Mesodermal cell (in vitro differentiated cells): ENCODE measurements around the gene SAYSD1. TPM values are rescaled to one million over a fixed set of nuclear protein-coding genes. Genes with fewer than 3 reads are reported as not detected.

Experiments used
- H3K27ac ChIP-seq: 2 replicates; pipeline ENCODE4 v1.7.0; 2013; ENCODE audit warnings: mild to moderate bottlenecking, low read depth, low read length, moderate library complexity; ENCODE audit not compliant: severe bottlenecking
- H3K36me3 ChIP-seq: 2 replicates; pipeline ENCODE4 v1.7.1; 2013; ENCODE audit warnings: mild to moderate bottlenecking, low read length, moderate library complexity; ENCODE audit not compliant: control insufficient read depth, insufficient read depth
- H3K4me1 ChIP-seq: one replicate; pipeline ENCODE4 v1.7.1; 2013; ENCODE audit warnings: mild to moderate bottlenecking, low read length; ENCODE audit not compliant: insufficient read depth, control insufficient read depth, poor library complexity, severe bottlenecking
- H3K4me3 ChIP-seq: 2 replicates; pipeline ENCODE4 v1.7.0; 2013; ENCODE audit warnings: low read length, control low read depth, mild to moderate bottlenecking; ENCODE audit not compliant: insufficient read depth, poor library complexity, severe bottlenecking; ENCODE audit errors: extremely low read depth
- H3K9me3 ChIP-seq: 2 replicates; pipeline ENCODE4 v1.7.1; 2013; ENCODE audit warnings: mild to moderate bottlenecking, low read length, moderate library complexity; ENCODE audit not compliant: control insufficient read depth
- WGBS, 2 experiments: methylation state at CpG; one replicate each; pipeline ENCODE4 v1.1.5; 2013; ENCODE audit warnings: missing lambda C conversion rate in 2 of 2; ENCODE audit not compliant: insufficient coverage in 2 of 2; 5-methylcytosine and 5-hydroxymethylcytosine counted together
- polyA plus RNA-seq, 2 experiments: library from polyadenylated mRNA; stranded (reverse); fragments of 50-300 nt; gene quantifications; one replicate each; pipeline ENCODE4 v1.2.3, GENCODE V29; 2013

Gene SAYSD1
- 7.0 TPM for polyA plus RNA-seq (2013, experiment 1 of 2)
- 6.5 TPM for polyA plus RNA-seq (2013, experiment 2 of 2)

DNA sequence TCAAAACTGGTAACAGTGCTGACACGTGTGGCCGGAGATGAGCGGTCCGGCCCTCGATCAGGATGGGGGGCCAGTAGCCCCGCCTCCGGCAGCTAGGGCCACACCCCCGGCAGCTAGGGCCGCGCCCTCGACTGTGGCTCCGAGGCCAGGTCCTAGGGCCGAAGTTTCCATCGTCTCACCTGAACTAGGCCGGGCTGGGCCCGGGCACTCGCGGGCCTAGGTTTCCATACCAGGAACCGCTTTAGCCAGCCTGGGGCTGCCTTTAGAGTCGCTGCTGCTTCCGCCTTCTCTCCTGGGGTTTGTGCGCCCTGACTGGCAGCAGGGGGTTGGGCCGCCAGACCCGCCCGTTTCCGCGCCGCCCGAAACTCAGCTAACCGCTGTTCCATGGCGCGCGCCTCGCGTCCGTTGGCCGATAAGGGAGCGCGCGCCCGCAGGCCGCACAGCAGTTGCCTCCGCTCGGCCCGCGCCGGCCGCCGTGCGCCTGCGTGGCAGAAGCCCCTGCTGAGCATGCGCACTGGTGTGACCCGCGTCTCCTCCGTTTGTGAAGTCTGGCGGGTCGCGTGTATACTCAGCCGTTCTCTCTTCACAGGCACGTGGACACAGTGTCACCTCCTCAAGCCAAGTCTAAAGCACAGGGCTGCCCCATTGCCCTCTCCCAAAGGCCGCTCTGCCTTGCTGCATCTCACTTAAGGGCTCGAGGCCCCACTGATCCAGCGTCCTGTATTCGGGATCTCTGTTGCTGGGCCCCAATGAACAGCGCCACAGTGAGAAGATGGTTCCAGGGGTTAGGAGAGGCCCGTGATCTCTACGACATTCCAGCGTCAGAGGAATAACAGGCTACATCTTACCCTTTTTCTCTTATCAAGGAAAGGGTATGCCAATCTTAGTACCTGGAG lies at the start of gene SAYSD1:
TSS of gene SAYSD1 (minus strand) at position 483 of the 896 bp plus-strand sequence. CDS start at position 386, 97 bp downstream.
- Histone ChIP-seq H3K27ac (peak within 1 kb of the TSS; percentile 82), H3K9me3 (no peaks in the 10 kb centered on the region), H3K36me3 (peaks cover 6% of the 10 kb centered on the region), H3K4me3 (peak within 1 kb of the TSS; percentile 60), H3K4me1 (no peaks in the 10 kb centered on the region)
- WGBS, 2 experiments = 2 to 3% methylated on average over 55 to 57 of the region's 68 CpGs

- H3K4me3 ChIP-seq = no peak overlapping the region
- H3K27ac ChIP-seq = no peak overlapping the region
- no peaks in the 10 kb centered on the region for H3K4me1 ChIP-seq
- 60 to 78% methylated on average over 1 to 3 of the region's 3 CpGs for WGBS, 2 experiments
- no peaks in the 10 kb centered on the region for H3K9me3 ChIP-seq
- no peaks in the 10 kb centered on the region for H3K36me3 ChIP-seq
Observed at GRCh38 chr6:39157511-39157910, 42.5 kb upstream of the SAYSD1 start.

GRCh38 chr6:39156801-39157200 lies 41.8 kb upstream of the SAYSD1 start:
- Histone ChIP-seq H3K36me3 (no peaks in the 10 kb centered on the region), H3K4me1 (no peaks in the 10 kb centered on the region), H3K27ac (no peak overlapping the region), H3K9me3 (no peaks in the 10 kb centered on the region), H3K4me3 (no peak overlapping the region)
- 83 to 93% methylated on average over 1 to 2 of the region's 3 CpGs for WGBS, 2 experiments

DNA sequence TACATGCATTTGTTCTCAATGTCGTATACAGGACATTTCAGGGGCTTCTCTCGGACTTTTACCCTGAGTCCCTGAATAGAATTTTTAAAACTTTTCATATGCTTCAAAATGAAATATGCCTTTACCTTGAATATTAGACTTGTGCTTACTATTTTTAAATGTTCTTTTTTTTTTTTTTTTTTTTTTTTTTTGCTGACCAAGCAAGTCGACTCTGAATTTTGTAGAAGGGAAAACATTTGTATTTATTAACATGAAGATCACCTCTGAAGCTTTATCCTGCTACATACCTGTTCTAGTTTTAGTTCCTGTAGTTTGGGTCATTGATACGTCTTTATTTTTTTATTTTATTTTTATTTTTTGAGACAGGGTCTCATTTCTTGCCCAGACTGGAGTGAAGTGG lies 39.7 kb upstream of the SAYSD1 start:
- Histone ChIP-seq H3K27ac (no peak overlapping the region), H3K4me3 (no peak overlapping the region), H3K36me3 (no peaks in the 10 kb centered on the region), H3K4me1 (no peaks in the 10 kb centered on the region), H3K9me3 (no peaks in the 10 kb centered on the region)
- WGBS, 2 experiments = 82% methylated on average over 2 of the region's 4 CpGs; no CpG with 5 or more reads in 1 of the 2 experiments

GRCh38 chr6:39153766-39154397 lies 38.9 kb upstream of the SAYSD1 start:
- H3K27ac ChIP-seq = no peak overlapping the region
- 83 to 86% methylated on average over 3 to 6 of the region's 6 CpGs for WGBS, 2 experiments
- H3K4me1 ChIP-seq = no peaks in the 10 kb centered on the region
- H3K9me3 ChIP-seq = no peaks in the 10 kb centered on the region
- H3K4me3 ChIP-seq = no peak overlapping the region
- H3K36me3 ChIP-seq = no peaks in the 10 kb centered on the region

DNA sequence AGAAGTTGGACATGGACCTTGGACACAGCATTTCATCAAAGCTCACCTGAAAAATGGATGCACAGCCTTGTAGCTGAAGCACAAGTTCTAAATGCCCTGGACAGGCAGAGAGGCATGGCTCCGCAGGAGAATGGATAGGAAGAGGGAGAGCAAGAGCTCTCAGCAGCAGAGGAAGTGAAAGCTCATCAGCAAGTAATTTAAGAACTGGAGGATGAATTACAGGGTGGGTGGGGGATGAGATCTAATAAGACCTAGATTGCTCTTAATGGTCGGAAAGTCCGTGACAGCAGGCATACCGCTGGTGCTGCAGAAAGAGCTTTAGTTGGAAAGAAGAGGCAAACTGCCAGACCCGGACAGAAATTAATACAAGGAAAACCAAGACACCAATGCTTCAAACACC lies 37.3 kb upstream of the SAYSD1 start:
- WGBS, 2 experiments = 90 to 91% methylated on average over 3 to 4 of the region's 5 CpGs
- Histone ChIP-seq H3K27ac (no peak overlapping the region), H3K9me3 (no peaks in the 10 kb centered on the region), H3K36me3 (no peaks in the 10 kb centered on the region), H3K4me3 (no peak overlapping the region), H3K4me1 (no peaks in the 10 kb centered on the region)

- Histone ChIP-seq H3K36me3 (no peaks in the 10 kb centered on the region), H3K4me3 (no peak overlapping the region), H3K27ac (no peak overlapping the region), H3K4me1 (no peaks in the 10 kb centered on the region), H3K9me3 (no peaks in the 10 kb centered on the region)
- 76 to 81% methylated on average over 2 of the region's 3 CpGs for WGBS, 2 experiments
Observed at GRCh38 chr6:39151211-39151610, 36.2 kb upstream of the SAYSD1 start.

GRCh38 chr6:39144481-39145173 lies 29.6 kb upstream of the SAYSD1 start:
- WGBS, 2 experiments = 100% methylated on average over 1 of the region's 1 CpG; no CpG with 5 or more reads in 1 of the 2 experiments
- Histone ChIP-seq H3K4me1 (peaks cover 10% of the 10 kb centered on the region), H3K36me3 (no peaks in the 10 kb centered on the region), H3K4me3 (no peak overlapping the region), H3K27ac (no peak overlapping the region), H3K9me3 (no peaks in the 10 kb centered on the region)

DNA sequence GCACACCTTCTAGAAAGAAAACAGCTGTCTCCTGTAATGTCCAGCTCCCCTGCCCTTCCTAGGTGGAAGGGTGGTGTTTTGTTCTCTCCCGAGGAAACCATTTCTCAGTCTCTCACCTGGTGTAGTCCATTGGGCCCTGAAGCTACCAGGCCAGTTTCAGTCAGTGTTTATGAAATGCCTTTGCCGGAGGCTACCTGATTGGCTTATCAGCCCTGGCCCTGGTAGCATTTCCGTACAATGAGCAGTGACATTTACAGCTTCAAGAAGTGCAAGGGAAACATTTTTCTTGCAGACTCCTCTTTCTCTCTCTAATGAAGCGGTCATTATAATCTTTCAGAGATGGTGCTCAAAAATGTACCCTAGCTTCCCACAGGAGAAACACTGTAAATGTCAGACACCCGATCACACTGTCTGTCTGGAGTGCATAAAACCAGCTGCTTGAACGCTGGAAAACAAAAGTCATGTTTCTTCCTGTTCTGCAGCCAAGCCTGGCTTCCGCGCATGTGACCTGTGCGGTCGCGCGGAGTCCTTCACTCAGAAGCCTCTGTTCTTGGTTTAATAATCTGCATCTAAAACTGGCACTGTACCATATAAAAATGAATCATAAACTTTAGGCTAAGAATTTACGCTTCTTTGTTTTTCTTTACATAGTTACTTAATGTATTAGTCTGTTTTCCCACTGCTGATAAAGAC lies 28.4 kb upstream of the SAYSD1 start:
- Histone ChIP-seq H3K4me1 (peaks cover 10% of the 10 kb centered on the region), H3K4me3 (no peak overlapping the region)

DNA sequence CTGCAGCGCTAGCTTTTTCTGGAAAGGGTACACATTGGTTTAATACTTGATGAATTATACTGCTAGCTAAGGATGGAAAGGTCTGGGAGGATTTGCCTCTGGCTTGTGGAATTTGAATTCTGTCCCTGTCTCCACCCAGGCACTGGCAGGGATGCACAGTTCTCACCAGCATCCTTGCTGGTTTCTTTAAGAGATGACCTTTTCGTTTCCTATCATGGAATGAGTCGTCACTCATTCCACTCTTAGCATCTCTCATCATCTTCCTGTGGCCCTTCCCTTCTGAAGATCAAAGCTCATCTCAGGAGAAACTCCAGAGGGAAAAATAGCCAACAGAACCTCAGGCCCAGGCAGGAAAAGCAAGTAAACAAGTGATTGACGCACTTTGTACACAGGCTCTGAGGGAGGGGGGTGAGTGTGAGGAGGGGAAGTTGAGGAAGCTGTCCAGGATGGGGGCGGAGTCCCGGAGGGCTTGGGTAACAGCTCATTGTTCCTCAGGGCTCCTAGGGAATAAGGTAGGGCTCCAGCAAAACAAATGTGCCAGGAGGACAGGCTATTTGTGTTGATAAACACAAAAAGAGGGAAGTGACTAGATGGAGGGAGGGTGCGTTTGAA lies 25.7 kb upstream of the SAYSD1 start:
- Histone ChIP-seq H3K4me3 (no peak overlapping the region), H3K9me3 (no peaks in the 10 kb centered on the region), H3K4me1 (peaks cover 10% of the 10 kb centered on the region), H3K27ac (no peak overlapping the region), H3K36me3 (no peaks in the 10 kb centered on the region)
- 68 to 76% methylated on average over 4 to 6 of the region's 7 CpGs for WGBS, 2 experiments

More for the DNA sequence above, 28.4 kb upstream of the SAYSD1 start:
- no peak overlapping the region for H3K27ac ChIP-seq
- H3K36me3 ChIP-seq = no peaks in the 10 kb centered on the region
- 89 to 96% methylated on average over 6 to 8 of the region's 13 CpGs for WGBS, 2 experiments
- H3K9me3 ChIP-seq = no peaks in the 10 kb centered on the region
